Upper lobe of left lung (tissue), 4 donors: ENCODE data around the gene NBPF26.
"Not testable (repeated sequence)": the region's sequence is repeated elsewhere in the genome, so short reads cannot be mapped to it uniquely, and the experiment has no call there.

Source experiments
- CTCF ChIP-seq, 6 experiments: fragments of 450-650 bp in 4 of 6; fragments of 200-600 bp in 2 of 6; sonication (generic) in 2 of 6; IDR thresholded peaks; one replicate each; pipeline ENCODE4 v1.5.1; 2016 to 2019; ENCODE audit warnings: antibody characterized with exemption in 6 of 6
- POLR2A ChIP-seq, 4 donors: fragments of 450-650 bp; IDR thresholded peaks; one replicate each; pipeline ENCODE4 v1.5.1; 2016 to 2017; ENCODE audit warnings: antibody characterized with exemption in 4 of 4, mild to moderate bottlenecking in 2 of 4

- TF ChIP-seq CTCF, POLR2A (IDR thresholded peaks at IDR 0.05): not testable (repeated sequence)
These were observed 22.8 kb upstream of the NBPF26 start for GRCh38 chr1:120700807-120701562.
